ENCODE measurements around the gene MAGEF1. TPM values are rescaled to one million over a fixed set of nuclear protein-coding genes. Genes with fewer than 3 reads are reported as not detected.

MAGEF1 gene
- total and polyA plus RNA-seq, 2 of the 8 experiments (the other 6 are each of a cell fraction or from before 2014, with no cell fraction given), result 26.5 to 56.7 TPM

- no peak for TF ChIP-seq E2F6 (IDR thresholded peaks at IDR 0.05)
- TF ChIP-seq KDM4A (IDR thresholded peaks at IDR 0.05; ENCODE audit: low read depth, low read length, severe bottlenecking), result no peak
- no peak for TF ChIP-seq MAFK (IDR thresholded peaks at IDR 0.05; ENCODE audit: low read depth, low read length)
- no peak for TF ChIP-seq GABPA (IDR thresholded peaks at IDR 0.05; ENCODE audit: borderline replicate concordance, insufficient read depth, low read length)
- no peak for TF ChIP-seq EGR1 (IDR thresholded peaks at IDR 0.05; ENCODE audit: borderline replicate concordance, low read depth, low read length)
- no peak for TF ChIP-seq CEBPB (IDR thresholded peaks at IDR 0.05; ENCODE audit: low read depth, low read length)
Measured at GRCh38 chr3:184761075-184761841, 49.4 kb upstream of the MAGEF1 start (continued).
